Neural cell (in vitro differentiated cells): ENCODE data around the gene USP25. TPM values are rescaled to one million over a fixed set of nuclear protein-coding genes. Genes with fewer than 3 reads are reported as not detected.

ENCODE experiments used
- H2AFZ ChIP-seq: fragments of 200-600, 300-800 bp; sonication (generic), shearing (Covaris generic); 2 replicates; pipeline ENCODE4 v1.6.0; 2014; ENCODE audit warnings: low read depth, mild to moderate bottlenecking, antibody characterized with exemption, low read length, moderate library complexity
- H3F3A ChIP-seq: fragments of 200-600 bp; shearing (Covaris generic); 2 replicates; pipeline ENCODE4 v1.6.1; 2016; ENCODE audit warnings: mild to moderate bottlenecking, moderate library complexity, mixed read lengths, antibody characterized with exemption, low read length; ENCODE audit not compliant: insufficient read depth, poor library complexity, severe bottlenecking
- H3K27ac ChIP-seq: fragments of 200-600, 300-800 bp; sonication (generic), shearing (Covaris generic); 2 replicates; pipeline ENCODE4 v1.5.1; 2014; ENCODE audit warnings: mild to moderate bottlenecking, low read length, moderate library complexity
- H3K27me3 ChIP-seq: fragments of 300-800, 200-600 bp; sonication (generic), shearing (Covaris generic); 2 replicates; pipeline ENCODE4 v1.6.0; 2014; ENCODE audit warnings: mild to moderate bottlenecking, low read depth, low read length, moderate library complexity; ENCODE audit not compliant: insufficient read depth
- H3K36me3 ChIP-seq: fragments of 300-800, 200-600 bp; sonication (generic), shearing (Covaris generic); 2 replicates; pipeline ENCODE4 v1.5.1; 2014; ENCODE audit warnings: mild to moderate bottlenecking, antibody characterized with exemption, low read length, moderate library complexity; ENCODE audit not compliant: insufficient read depth
- H3K4me2 ChIP-seq: fragments of 300-800, 200-600 bp; sonication (generic), shearing (Covaris generic); 2 replicates; pipeline ENCODE4 v1.6.0; 2014; ENCODE audit warnings: mild to moderate bottlenecking, low read length
- H3K4me3 ChIP-seq: fragments of 300-800, 200-600 bp; sonication (generic), shearing (Covaris generic); 2 replicates; pipeline ENCODE4 v1.5.1; 2014; ENCODE audit warnings: mild to moderate bottlenecking, low read length, moderate library complexity
- H3K79me2 ChIP-seq: fragments of 200-600 bp; shearing (Covaris generic); replicated peaks from 2 replicates; pipeline ENCODE4 v1.6.0; 2014; ENCODE audit warnings: mild to moderate bottlenecking, low read length, moderate library complexity; ENCODE audit not compliant: insufficient read depth
- H3K9ac ChIP-seq: fragments of 300-800, 200-600 bp; sonication (generic), shearing (Covaris generic); 2 replicates; pipeline ENCODE4 v1.6.1; 2016; ENCODE audit warnings: mild to moderate bottlenecking, low read length, mixed read lengths
- H3K9me2 ChIP-seq: fragments of 200-600 bp; shearing (Covaris generic); 2 replicates; pipeline ENCODE4 v1.6.1; 2016; ENCODE audit warnings: mild to moderate bottlenecking, low read length, mixed read lengths; ENCODE audit not compliant: insufficient read depth
- H3K9me3 ChIP-seq: fragments of 200-600, 300-800 bp; sonication (generic), shearing (Covaris generic); 2 replicates; pipeline ENCODE4 v1.6.1; 2016; ENCODE audit warnings: mild to moderate bottlenecking, mixed run types, low read length, moderate library complexity, mixed read lengths
- H4K20me1 ChIP-seq: fragments of 200-600 bp; shearing (Covaris generic); 2 replicates; pipeline ENCODE4 v1.6.1; 2016; ENCODE audit warnings: mild to moderate bottlenecking, mixed run types; ENCODE audit not compliant: insufficient read depth
- MXI1 ChIP-seq: fragments of 450-650 bp; conservative IDR thresholded peaks from 2 replicates; pipeline ENCODE4 v1.6.1; 2014; ENCODE audit warnings: antibody characterized with exemption, mild to moderate bottlenecking; ENCODE audit not compliant: poor library complexity, severe bottlenecking
- POLR2AphosphoS5 ChIP-seq: IDR thresholded peaks from 2 replicates; pipeline ENCODE4 v1.6.1; 2012
- RAD21 ChIP-seq: fragments of 450-650 bp; conservative IDR thresholded peaks from 2 replicates; pipeline ENCODE4 v1.6.1; 2014; ENCODE audit warnings: antibody characterized with exemption, mild to moderate bottlenecking, moderate library complexity
- polyA plus RNA-seq: library from polyadenylated mRNA; depleted of rRNA; stranded (reverse); fragments of >200 nt; gene quantifications from 2 replicates; pipeline ENCODE4 v1.2.3, GENCODE V29; 2014
- TF ChIP-seq, protein P1 (sequence below): fragments of 450-650 bp; IDR thresholded peaks from 2 replicates; pipeline ENCODE4 v1.5.1; 2014; ENCODE audit warnings: antibody characterized with exemption, mild to moderate bottlenecking, moderate library complexity; ENCODE audit not compliant: poor library complexity, severe bottlenecking
- TF ChIP-seq, protein P2 (sequence below): IDR thresholded peaks from 2 replicates; pipeline ENCODE4 v1.6.1; 2012; ENCODE audit warnings: borderline replicate concordance

USP25 gene
- polyA plus RNA-seq, 1 donor from 2014 or later, result 19.2 TPM

DNA sequence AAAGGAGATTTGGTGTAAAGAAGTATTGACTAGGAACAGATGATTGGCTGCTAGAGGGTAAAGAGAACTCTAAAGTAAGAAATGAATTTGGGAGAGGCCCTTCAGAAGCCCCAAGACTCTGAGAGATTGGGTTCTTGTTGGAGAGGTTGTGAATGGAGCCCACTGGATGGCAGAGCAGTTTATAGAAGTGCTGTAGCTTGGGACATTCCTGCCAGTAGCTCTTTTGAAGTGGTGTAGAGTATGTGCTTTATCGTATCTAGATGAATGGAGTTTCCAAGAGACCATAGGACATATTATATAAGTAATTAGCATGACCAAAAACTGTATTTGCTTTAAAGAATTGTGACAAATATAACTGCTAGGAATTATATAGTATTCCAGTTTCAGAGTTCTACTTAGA lies 21.3 kb downstream of the USP25 start:
- Histone ChIP-seq H3K4me2 (no peak overlapping the region), H3K9ac (no peak overlapping the region), H3F3A (no peaks in the 10 kb centered on the region), H3K27ac (no peak overlapping the region), H3K79me2 (peaks cover 60% of the 10 kb centered on the region), H2AFZ (no peak overlapping the region), H4K20me1 (no peaks in the 10 kb centered on the region), H3K4me3 (no peak overlapping the region), H3K27me3 (no peaks in the 10 kb centered on the region), H3K9me3 (no peaks in the 10 kb centered on the region), H3K9me2 (no peaks in the 10 kb centered on the region), H3K36me3 (no peaks in the 10 kb centered on the region)
- TF ChIP-seq POLR2AphosphoS5 (no peak), MXI1 (no peak)
- TF ChIP-seq, protein P1, sequence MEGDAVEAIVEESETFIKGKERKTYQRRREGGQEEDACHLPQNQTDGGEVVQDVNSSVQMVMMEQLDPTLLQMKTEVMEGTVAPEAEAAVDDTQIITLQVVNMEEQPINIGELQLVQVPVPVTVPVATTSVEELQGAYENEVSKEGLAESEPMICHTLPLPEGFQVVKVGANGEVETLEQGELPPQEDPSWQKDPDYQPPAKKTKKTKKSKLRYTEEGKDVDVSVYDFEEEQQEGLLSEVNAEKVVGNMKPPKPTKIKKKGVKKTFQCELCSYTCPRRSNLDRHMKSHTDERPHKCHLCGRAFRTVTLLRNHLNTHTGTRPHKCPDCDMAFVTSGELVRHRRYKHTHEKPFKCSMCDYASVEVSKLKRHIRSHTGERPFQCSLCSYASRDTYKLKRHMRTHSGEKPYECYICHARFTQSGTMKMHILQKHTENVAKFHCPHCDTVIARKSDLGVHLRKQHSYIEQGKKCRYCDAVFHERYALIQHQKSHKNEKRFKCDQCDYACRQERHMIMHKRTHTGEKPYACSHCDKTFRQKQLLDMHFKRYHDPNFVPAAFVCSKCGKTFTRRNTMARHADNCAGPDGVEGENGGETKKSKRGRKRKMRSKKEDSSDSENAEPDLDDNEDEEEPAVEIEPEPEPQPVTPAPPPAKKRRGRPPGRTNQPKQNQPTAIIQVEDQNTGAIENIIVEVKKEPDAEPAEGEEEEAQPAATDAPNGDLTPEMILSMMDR, result no peak
- TF ChIP-seq, protein P2, sequence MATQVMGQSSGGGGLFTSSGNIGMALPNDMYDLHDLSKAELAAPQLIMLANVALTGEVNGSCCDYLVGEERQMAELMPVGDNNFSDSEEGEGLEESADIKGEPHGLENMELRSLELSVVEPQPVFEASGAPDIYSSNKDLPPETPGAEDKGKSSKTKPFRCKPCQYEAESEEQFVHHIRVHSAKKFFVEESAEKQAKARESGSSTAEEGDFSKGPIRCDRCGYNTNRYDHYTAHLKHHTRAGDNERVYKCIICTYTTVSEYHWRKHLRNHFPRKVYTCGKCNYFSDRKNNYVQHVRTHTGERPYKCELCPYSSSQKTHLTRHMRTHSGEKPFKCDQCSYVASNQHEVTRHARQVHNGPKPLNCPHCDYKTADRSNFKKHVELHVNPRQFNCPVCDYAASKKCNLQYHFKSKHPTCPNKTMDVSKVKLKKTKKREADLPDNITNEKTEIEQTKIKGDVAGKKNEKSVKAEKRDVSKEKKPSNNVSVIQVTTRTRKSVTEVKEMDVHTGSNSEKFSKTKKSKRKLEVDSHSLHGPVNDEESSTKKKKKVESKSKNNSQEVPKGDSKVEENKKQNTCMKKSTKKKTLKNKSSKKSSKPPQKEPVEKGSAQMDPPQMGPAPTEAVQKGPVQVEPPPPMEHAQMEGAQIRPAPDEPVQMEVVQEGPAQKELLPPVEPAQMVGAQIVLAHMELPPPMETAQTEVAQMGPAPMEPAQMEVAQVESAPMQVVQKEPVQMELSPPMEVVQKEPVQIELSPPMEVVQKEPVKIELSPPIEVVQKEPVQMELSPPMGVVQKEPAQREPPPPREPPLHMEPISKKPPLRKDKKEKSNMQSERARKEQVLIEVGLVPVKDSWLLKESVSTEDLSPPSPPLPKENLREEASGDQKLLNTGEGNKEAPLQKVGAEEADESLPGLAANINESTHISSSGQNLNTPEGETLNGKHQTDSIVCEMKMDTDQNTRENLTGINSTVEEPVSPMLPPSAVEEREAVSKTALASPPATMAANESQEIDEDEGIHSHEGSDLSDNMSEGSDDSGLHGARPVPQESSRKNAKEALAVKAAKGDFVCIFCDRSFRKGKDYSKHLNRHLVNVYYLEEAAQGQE, result no peak

DNA sequence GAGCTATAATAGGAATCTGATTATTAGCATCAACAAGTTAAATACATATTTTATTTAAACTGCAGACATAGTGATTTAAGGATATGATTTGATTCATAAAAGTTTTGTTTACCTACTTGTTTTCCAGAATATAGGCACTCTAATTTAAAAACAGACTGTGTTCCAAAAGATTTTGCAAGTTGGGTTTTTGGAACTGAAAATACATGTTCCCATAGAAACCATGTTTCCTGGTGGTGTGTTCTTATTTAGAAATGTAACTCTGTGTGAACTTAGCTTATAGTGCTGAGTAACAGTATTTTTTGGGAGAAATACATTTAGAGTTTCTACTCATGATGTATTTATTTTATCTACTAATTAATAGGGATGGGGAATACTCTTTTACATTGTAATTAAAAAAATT lies 21.8 kb downstream of the USP25 start:
- Histone ChIP-seq H3K27me3 (no peaks in the 10 kb centered on the region), H3K4me2 (no peak overlapping the region), H3K4me3 (no peak overlapping the region), H3F3A (no peaks in the 10 kb centered on the region), H3K9me3 (no peaks in the 10 kb centered on the region), H3K36me3 (no peaks in the 10 kb centered on the region), H2AFZ (no peak overlapping the region), H3K79me2 (peaks cover 64% of the 10 kb centered on the region), H3K27ac (no peak overlapping the region), H3K9ac (no peak overlapping the region), H3K9me2 (no peaks in the 10 kb centered on the region), H4K20me1 (no peaks in the 10 kb centered on the region)
- TF ChIP-seq MXI1 (no peak), RAD21 (no peak)

DNA sequence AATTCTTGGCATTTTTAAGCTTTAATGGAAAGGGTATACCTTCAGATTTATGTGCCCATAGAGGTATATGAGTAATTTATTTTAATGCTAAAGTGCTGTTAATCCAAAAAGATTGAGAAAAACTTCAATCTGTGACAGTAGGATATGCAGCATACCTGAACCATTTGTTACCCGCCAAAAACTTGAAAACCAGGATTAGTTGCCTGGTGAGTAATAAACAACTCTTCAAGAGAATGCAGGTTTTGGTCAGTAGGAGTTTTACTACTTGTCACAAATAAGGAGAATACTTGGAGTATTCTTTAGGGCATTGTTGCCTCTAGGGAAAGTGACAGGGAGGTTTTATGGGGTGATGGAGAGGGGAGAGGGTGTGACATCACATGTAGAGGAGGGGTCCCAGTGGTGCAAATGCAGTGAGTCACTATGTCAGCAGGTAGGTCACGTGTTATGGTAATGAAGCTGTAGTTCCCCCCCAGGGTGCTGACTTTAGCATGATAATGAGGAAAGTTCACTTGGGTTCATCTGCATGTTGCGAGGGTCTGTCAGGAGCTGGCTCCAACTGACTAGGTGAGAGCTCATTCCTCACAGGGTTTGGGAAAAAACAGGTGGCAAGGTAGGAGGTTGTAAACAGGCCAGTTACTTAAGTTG lies 23.1 kb downstream of the USP25 start:
- Histone ChIP-seq H4K20me1 (no peaks in the 10 kb centered on the region), H3K9me3 (no peaks in the 10 kb centered on the region), H3K79me2 (peaks cover 60% of the 10 kb centered on the region)

More for the DNA sequence above, 23.1 kb downstream of the USP25 start:
- Histone ChIP-seq H3K4me3 (no peak overlapping the region), H3K9me2 (no peaks in the 10 kb centered on the region), H3K4me2 (no peak overlapping the region), H3K36me3 (no peaks in the 10 kb centered on the region), H3F3A (no peaks in the 10 kb centered on the region), H3K9ac (no peak overlapping the region), H2AFZ (no peak overlapping the region), H3K27ac (no peak overlapping the region), H3K27me3 (no peaks in the 10 kb centered on the region)
- TF ChIP-seq, protein P2, result no peak
